H1 (cell line): ENCODE measurements around the gene SPINK9. TPM values are rescaled to one million over a fixed set of nuclear protein-coding genes. Genes with fewer than 3 reads are reported as not detected.

Experiments
- CTCF ChIA-PET: fragments of 300-600 bp; sonication (Branson Sonifier 250); formaldehyde crosslinking; loops from one replicate; lab custom pipeline; 2021; ENCODE audit not compliant: partially characterized antibody; lab: Charles Lee
- POLR2A ChIA-PET: fragments of 300-600 bp; sonication (Branson Sonifier 250); formaldehyde crosslinking; loops from one replicate; lab custom pipeline; 2021; ENCODE audit warnings: inconsistent platforms; ENCODE audit not compliant: partially characterized antibody; lab: Charles Lee
- DNase-seq, 2 experiments: peaks; one replicate each; pipeline versions ENCODE4 v3.0.0 to v3.0.0-alpha.2; 2010 to 2022; ENCODE audit warnings: low spot score in 2 of 2, low read depth in 1 of 2, mixed read lengths in 1 of 2
- FAIRE-seq: peaks from 2 replicates; lab custom pipeline; 2011; peaks lifted over from hg19 to GRCh38; lab: Jason Lieb, UNC
- H2AFZ ChIP-seq: 2 replicates; pipeline ENCODE4 v1.8.1; 2012; ENCODE audit warnings: low read length, inconsistent platforms
- H2AK5ac ChIP-seq: 2 replicates; pipeline ENCODE4 v1.6.1; 2013; ENCODE audit warnings: low read depth, low read length
- H2BK120ac ChIP-seq: replicated peaks from 2 replicates; pipeline ENCODE3; 2013; ENCODE audit warnings: low read depth, low read length, inconsistent platforms
- H2BK12ac ChIP-seq: 2 replicates; pipeline ENCODE4 v1.6.1; 2013; ENCODE audit warnings: low read depth, low read length
- H2BK15ac ChIP-seq: 2 replicates; pipeline ENCODE4 v1.6.1; 2013; ENCODE audit warnings: low read length
- H2BK20ac ChIP-seq: 2 replicates; pipeline ENCODE4 v1.6.1; 2013; ENCODE audit warnings: low read length
- H2BK5ac ChIP-seq: 2 replicates; pipeline ENCODE4 v1.6.1; 2013; ENCODE audit warnings: low read depth, low read length
- H3K14ac ChIP-seq: 2 replicates; pipeline ENCODE4 v1.6.1; 2013; ENCODE audit warnings: inconsistent platforms; ENCODE audit not compliant: insufficient read length
- H3K18ac ChIP-seq: 2 replicates; pipeline ENCODE4 v1.6.1; 2013; ENCODE audit warnings: low read length; ENCODE audit errors: extremely low read depth
- H3K23ac ChIP-seq: 2 replicates; pipeline ENCODE4 v1.6.1; 2013; ENCODE audit warnings: inconsistent platforms; ENCODE audit not compliant: insufficient read length
- H3K23me2 ChIP-seq: 2 replicates; pipeline ENCODE4 v1.6.1; 2013; ENCODE audit warnings: low read depth, low read length
- H3K27ac ChIP-seq: 2 replicates; pipeline ENCODE4 v1.6.1; 2011; ENCODE audit warnings: low read depth, low read length, inconsistent platforms
- H3K27me3 ChIP-seq, 4 experiments: replicated peaks in 1 of 4; 1 replicate in 1 of 4; 2 replicates in 3 of 4; pipeline versions ENCODE4 v1.6.1 to v1.8.1; 2011 to 2013; ENCODE audit warnings: low read length in 3 of 4, mild to moderate bottlenecking in 3 of 4, inconsistent platforms in 2 of 4, mixed read lengths in 2 of 4, moderate library complexity in 1 of 4; ENCODE audit not compliant: control insufficient read depth in 3 of 4, insufficient read depth in 3 of 4; ENCODE audit errors: extremely low read depth in 1 of 4
- H3K36me3 ChIP-seq, 4 experiments: 2 replicates each; pipeline versions ENCODE4 v1.6.1 to v1.8.1; 2011 to 2013; ENCODE audit warnings: mild to moderate bottlenecking in 4 of 4, low read length in 3 of 4, moderate library complexity in 2 of 4, control low read depth in 1 of 4, inconsistent platforms in 1 of 4; ENCODE audit not compliant: insufficient read depth in 4 of 4, control insufficient read depth in 2 of 4
- H3K4ac ChIP-seq: replicated peaks from 2 replicates; pipeline ENCODE3; 2013; ENCODE audit warnings: low read length, low read depth, mixed read lengths, inconsistent platforms; ENCODE audit not compliant: insufficient read length
- H3K4me1 ChIP-seq, 4 experiments: replicated peaks in 1 of 4; 1 replicate in 1 of 4; 2 replicates in 3 of 4; pipeline versions ENCODE4 v1.6.1 to v1.8.1; 2011 to 2013; ENCODE audit warnings: low read length in 3 of 4, inconsistent platforms in 2 of 4, mixed read lengths in 1 of 4; ENCODE audit not compliant: insufficient read depth in 4 of 4, control insufficient read depth in 3 of 4
- H3K4me2 ChIP-seq, 2 experiments: 2 replicates each; pipeline versions ENCODE4 v1.6.1 to v1.8.1; 2011 to 2013; ENCODE audit warnings: low read depth in 2 of 2, low read length in 2 of 2, control low read depth in 1 of 2, inconsistent platforms in 1 of 2, mild to moderate bottlenecking in 1 of 2; ENCODE audit not compliant: insufficient read depth in 1 of 2
- H3K4me3 ChIP-seq, 4 experiments: fragments of 200-600, 300-600 bp in 1 of 4; sonication (generic), shearing (Covaris generic), sonication (Bioruptor Twin) in 1 of 4; 2 replicates each; pipeline versions ENCODE4 v1.5.1 to v1.8.1; 2011 to 2016; ENCODE audit warnings: low read length in 4 of 4, low read depth in 3 of 4, control low read depth in 2 of 4, inconsistent platforms in 2 of 4, mild to moderate bottlenecking in 2 of 4, mixed read lengths in 1 of 4, moderate library complexity in 1 of 4; ENCODE audit not compliant: insufficient read depth in 2 of 4; ENCODE audit errors: extremely low read depth in 1 of 4
- H3K56ac ChIP-seq: replicated peaks from 2 replicates; pipeline ENCODE3; 2013; ENCODE audit warnings: low read depth, mild to moderate bottlenecking, mixed read lengths, low read length, inconsistent platforms; ENCODE audit not compliant: insufficient read length
- H3K79me1 ChIP-seq: 2 replicates; pipeline ENCODE4 v1.6.1; 2013; ENCODE audit warnings: low read depth, low read length, control low read depth
- H3K79me2 ChIP-seq, 2 experiments: 2 replicates each; pipeline versions ENCODE4 v1.6.1 to v1.8.1; 2012 to 2013; ENCODE audit warnings: low read length in 2 of 2, mild to moderate bottlenecking in 2 of 2, inconsistent platforms in 1 of 2; ENCODE audit not compliant: insufficient read depth in 2 of 2, control insufficient read depth in 1 of 2
- H3K9ac ChIP-seq, 4 experiments: replicated peaks in 1 of 4; 1 replicate in 1 of 4; 2 replicates in 3 of 4; pipeline versions ENCODE4 v1.6.1 to v1.8.1; 2011 to 2013; ENCODE audit warnings: low read depth in 3 of 4, low read length in 3 of 4, control low read depth in 2 of 4, mild to moderate bottlenecking in 2 of 4, moderate library complexity in 2 of 4, inconsistent platforms in 1 of 4; ENCODE audit errors: extremely low read depth in 1 of 4
- H3K9me3 ChIP-seq, 2 experiments: 2 replicates each; pipeline versions ENCODE4 v1.6.1 to v1.8.1; 2012 to 2013; ENCODE audit warnings: mild to moderate bottlenecking in 2 of 2, moderate library complexity in 2 of 2, control low read depth in 1 of 2, inconsistent platforms in 1 of 2, low read depth in 1 of 2, low read length in 1 of 2, mixed read lengths in 1 of 2; ENCODE audit not compliant: insufficient read depth in 2 of 2
- H4K20me1 ChIP-seq, 2 experiments: replicated peaks in 1 of 2; 2 replicates each; pipeline versions ENCODE3 to v1.8.1; 2011 to 2013; ENCODE audit warnings: inconsistent platforms in 2 of 2, low read length in 2 of 2, mild to moderate bottlenecking in 1 of 2; ENCODE audit not compliant: insufficient read depth in 2 of 2, control insufficient read depth in 1 of 2
- H4K5ac ChIP-seq: 2 replicates; pipeline ENCODE4 v1.6.1; 2013; ENCODE audit warnings: low read length, low read depth, mixed read lengths, inconsistent platforms; ENCODE audit not compliant: insufficient read length
- H4K8ac ChIP-seq: 2 replicates; pipeline ENCODE4 v1.8.0; 2013; ENCODE audit warnings: mild to moderate bottlenecking, moderate library complexity, low read length, inconsistent platforms; ENCODE audit not compliant: insufficient read depth; ENCODE audit errors: extremely low read depth
- H4K91ac ChIP-seq: replicated peaks from 2 replicates; pipeline ENCODE3; 2013; ENCODE audit warnings: low read length, mixed read lengths, inconsistent platforms; ENCODE audit not compliant: insufficient read length
- CTCF ChIP-seq, 3 experiments: IDR thresholded peaks; 1 replicate in 2 of 3; 2 replicates in 1 of 3; pipeline versions ENCODE4 v1.5.1 to v1.6.1; 2011; ENCODE audit warnings: low read length in 3 of 3, mild to moderate bottlenecking in 3 of 3, inconsistent platforms in 2 of 3, low read depth in 1 of 3, moderate library complexity in 1 of 3; ENCODE audit not compliant: insufficient read depth in 1 of 3; ENCODE audit errors: control extremely low read depth in 1 of 3
- FOSL1 ChIP-seq: IDR thresholded peaks from 2 replicates; pipeline ENCODE4 v1.6.1; 2011; ENCODE audit warnings: mild to moderate bottlenecking, low read depth, low read length, moderate library complexity; ENCODE audit not compliant: insufficient read depth
- GABPA ChIP-seq: IDR thresholded peaks from 2 replicates; pipeline ENCODE4 v1.6.1; 2011; ENCODE audit warnings: mild to moderate bottlenecking, low read length, moderate library complexity, borderline replicate concordance; ENCODE audit not compliant: insufficient read depth
- NANOG ChIP-seq: IDR thresholded peaks from 2 replicates; pipeline ENCODE4 v1.6.1; 2011; ENCODE audit warnings: low read length, low read depth, mild to moderate bottlenecking, inconsistent platforms; ENCODE audit not compliant: insufficient read depth, poor library complexity, severe bottlenecking
- PHF8 ChIP-seq: fragments of 200-600 bp; sonication (generic); conservative IDR thresholded peaks from 2 replicates; pipeline ENCODE4 v1.7.1; 2012; ENCODE audit warnings: low read depth, mild to moderate bottlenecking, inconsistent platforms, low read length, moderate library complexity
- RAD21 ChIP-seq, 2 experiments: IDR thresholded peaks in 1 of 2; conservative IDR thresholded peaks in 1 of 2; 2 replicates each; pipeline ENCODE4 v1.6.1; 2011; ENCODE audit warnings: low read depth in 2 of 2, low read length in 2 of 2, improper control_type of control experiment in 1 of 2, inconsistent platforms in 1 of 2, mild to moderate bottlenecking in 1 of 2, moderate library complexity in 1 of 2
- RFX5 ChIP-seq: IDR thresholded peaks from 2 replicates; pipeline ENCODE4 v1.6.1; 2011; ENCODE audit warnings: low read depth, low read length, improper control_type of control experiment, borderline replicate concordance
- SIN3A ChIP-seq, 2 experiments: IDR thresholded peaks in 1 of 2; conservative IDR thresholded peaks in 1 of 2; 2 replicates each; pipeline ENCODE4 v1.6.1; 2011 to 2012; ENCODE audit warnings: low read length in 2 of 2, improper control_type of control experiment in 1 of 2, low read depth in 1 of 2, mild to moderate bottlenecking in 1 of 2
- SIX5 ChIP-seq: IDR thresholded peaks from 2 replicates; pipeline ENCODE4 v1.6.1; 2011; ENCODE audit warnings: mild to moderate bottlenecking, low read depth, low read length
- SP4 ChIP-seq: IDR thresholded peaks from 2 replicates; pipeline ENCODE4 v1.6.1; 2012; ENCODE audit warnings: low read length, inconsistent platforms
- WGBS, 2 experiments: shearing (Covaris generic) in 1 of 2; methylation state at CpG; one replicate each; pipeline versions ENCODE4 v1.1.6 to v1.1.7; 2013 to 2015; ENCODE audit warnings: low lambda C conversion rate in 2 of 2, mixed read lengths in 2 of 2, inconsistent platforms in 1 of 2, low coverage in 1 of 2, missing lambda C conversion rate in 1 of 2; ENCODE audit not compliant: insufficient replicate concordance in 2 of 2, insufficient coverage in 1 of 2, insufficient read length in 1 of 2; ENCODE audit errors: extremely low coverage in 1 of 2, missing lambda C conversion rate in 1 of 2; 5-methylcytosine and 5-hydroxymethylcytosine counted together
- polyA plus RNA-seq, 7 experiments: library from polyadenylated mRNA; depleted of rRNA in 3 of 7; stranded (reverse) in 5 of 7; unstranded in 2 of 7; fragments of >200 nt in 5 of 7; fragments of 200-250 nt in 2 of 7; gene quantifications; 1 replicate in 5 of 7; 2 replicates in 1 of 7; 4 replicates in 1 of 7; pipeline versions ENCODE4 v1.2.1 to v1.2.3, GENCODE V29; 2011 to 2013; ENCODE audit warnings: missing spikeins in 2 of 7, mixed read lengths in 2 of 7
- total RNA-seq: library from RNA; stranded (reverse); fragmentation: NEBNext Ultra II Directional; extraction: Animal tissue kit (Norgen Biotek cat#: 25700); gene quantifications from 2 replicates; pipeline ENCODE4 v1.2.1, GENCODE V29; 2021

The SPINK9 gene
- total and polyA plus RNA-seq, 2 of the 8 experiments (the other 6 are each of a cell fraction or from before 2014, with no cell fraction given), result not detected

- H2BK20ac ChIP-seq, result no peak overlapping the region
- no peaks in the 10 kb centered on the region for H4K20me1 ChIP-seq
- no peaks in the 10 kb centered on the region for H3K79me1 ChIP-seq
- H3K4me3 ChIP-seq, result no peak overlapping the region
- 71% methylated on average over 4 of the region's 4 CpGs; no CpG with 5 or more reads in 1 of the 2 experiments for WGBS, 2 experiments
- H3K18ac ChIP-seq, result no peak overlapping the region
- DNase-seq (no peak), FAIRE-seq (no peak)
- H2AK5ac ChIP-seq, result no peak overlapping the region
- H3K27me3 ChIP-seq, result no peaks in the 10 kb centered on the region
- no peaks in the 10 kb centered on the region for H3K4me1 ChIP-seq
- H4K5ac ChIP-seq, result no peak overlapping the region
- H3K4me2 ChIP-seq, result no peak overlapping the region
- no peak overlapping the region for H4K91ac ChIP-seq
- no peaks in the 10 kb centered on the region for H3K79me2 ChIP-seq
- no peak overlapping the region for H3K9ac ChIP-seq
- no peak overlapping the region for H2BK15ac ChIP-seq
- no peaks in the 10 kb centered on the region for H3K23me2 ChIP-seq
- no peak overlapping the region for H3K56ac ChIP-seq
- H3K27ac ChIP-seq, result no peak overlapping the region
- ChIA-PET CTCF (interaction anchor here (0.5 to 2.2 kb wide), 12 partner anchors 9 to 433 kb away, joined by 3 to 10 read pairs (median 4); no protein-coding TSS in a partner anchor), POLR2A (interaction anchor here (0.7 to 1.3 kb wide), 2 partner anchors 10 to 85 kb away, joined by 3 to 4 read pairs; no protein-coding TSS in a partner anchor)
- no peaks in the 10 kb centered on the region for H3K9me3 ChIP-seq
- H3K36me3 ChIP-seq, result no peaks in the 10 kb centered on the region
- no peak overlapping the region for H3K23ac ChIP-seq
- no peak overlapping the region for H4K8ac ChIP-seq
- H2BK120ac ChIP-seq, result no peak overlapping the region
- no peak overlapping the region for H3K14ac ChIP-seq
- H2BK5ac ChIP-seq, result no peak overlapping the region
- no peak overlapping the region for H2AFZ ChIP-seq
- H3K4ac ChIP-seq, result no peak overlapping the region
- H2BK12ac ChIP-seq, result no peak overlapping the region
- TF ChIP-seq RFX5, result no peak
- no peak for TF ChIP-seq SP4
- no peak for TF ChIP-seq GABPA
- TF ChIP-seq PHF8, result no peak
- TF ChIP-seq SIN3A (conservative IDR thresholded peaks at IDR 0.05 in 1 of 2, IDR thresholded peaks at IDR 0.05 in 1 of 2; ENCODE audit: low read depth in 1 of 2, low read length in 2 of 2), result no peak
- no peak for TF ChIP-seq SIX5
- peak in 2 of 3 experiments; percentile 13 to 15; a peak in 1 of 4 replicates for TF ChIP-seq CTCF (IDR thresholded peaks at IDR 0.05; ENCODE audit: control extremely low read depth in 1 of 3, insufficient read depth in 1 of 3, low read depth in 1 of 3, low read length in 3 of 3)
- no peak for TF ChIP-seq FOSL1
- TF ChIP-seq RAD21 (IDR thresholded peaks at IDR 0.05 in 1 of 2, conservative IDR thresholded peaks at IDR 0.05 in 1 of 2; ENCODE audit: low read depth in 2 of 2, low read length in 2 of 2), result 0 out of 4 replicates have a peak, but pooled peaks of 1 of the 2 experiments have one; percentile 21
- TF ChIP-seq NANOG, result no peak
Observed at GRCh38 chr5:148297731-148298130, 37.6 kb upstream of the SPINK9 start.
